Mucosa of stomach (tissue), 1 donor: ENCODE data around the gene USP7.

ENCODE experiments used
- H3K27me3 ChIP-seq: one replicate; pipeline ENCODE4 v1.7.0; 2013; ENCODE audit warnings: mild to moderate bottlenecking, low read length; ENCODE audit not compliant: control insufficient read depth, insufficient read depth
- H3K36me3 ChIP-seq: one replicate; pipeline ENCODE4 v1.7.0; 2013; ENCODE audit warnings: low read length; ENCODE audit not compliant: control insufficient read depth, insufficient read depth
- H3K4me1 ChIP-seq: one replicate; pipeline ENCODE4 v1.7.0; 2013; ENCODE audit warnings: mild to moderate bottlenecking, low read length; ENCODE audit not compliant: control insufficient read depth, insufficient read depth
- H3K4me3 ChIP-seq: one replicate; pipeline ENCODE4 v1.7.0; 2013; ENCODE audit warnings: low read length
- H3K9ac ChIP-seq: one replicate; pipeline ENCODE4 v1.7.0; 2013; ENCODE audit warnings: mild to moderate bottlenecking, low read length, moderate library complexity
- H3K9me3 ChIP-seq: one replicate; pipeline ENCODE4 v1.7.0; 2013; ENCODE audit warnings: mild to moderate bottlenecking, low read length, moderate library complexity; ENCODE audit not compliant: control insufficient read depth
- donor health status: Pancreatic carcinoma.

Gene USP7

GRCh38 chr16:8948069-8948593 is 15.6 kb downstream of the USP7 start:
- peaks cover 82% of the 10 kb centered on the region for H3K4me1 ChIP-seq

GRCh38 chr16:8946544-8946943 is 17.2 kb downstream of the USP7 start:
- Histone ChIP-seq H3K9me3 (no peaks in the 10 kb centered on the region), H3K4me1 (peaks cover 86% of the 10 kb centered on the region), H3K4me3 (no peak overlapping the region), H3K9ac (no peak overlapping the region), H3K36me3 (no peaks in the 10 kb centered on the region), H3K27me3 (no peaks in the 10 kb centered on the region)

More at GRCh38 chr16:8948069-8948593, 15.6 kb downstream of the USP7 start:
- H3K9ac ChIP-seq = no peak overlapping the region
- H3K36me3 ChIP-seq = no peaks in the 10 kb centered on the region
- H3K9me3 ChIP-seq = no peaks in the 10 kb centered on the region
- H3K27me3 ChIP-seq = no peaks in the 10 kb centered on the region
- H3K4me3 ChIP-seq = no peak overlapping the region

DNA sequence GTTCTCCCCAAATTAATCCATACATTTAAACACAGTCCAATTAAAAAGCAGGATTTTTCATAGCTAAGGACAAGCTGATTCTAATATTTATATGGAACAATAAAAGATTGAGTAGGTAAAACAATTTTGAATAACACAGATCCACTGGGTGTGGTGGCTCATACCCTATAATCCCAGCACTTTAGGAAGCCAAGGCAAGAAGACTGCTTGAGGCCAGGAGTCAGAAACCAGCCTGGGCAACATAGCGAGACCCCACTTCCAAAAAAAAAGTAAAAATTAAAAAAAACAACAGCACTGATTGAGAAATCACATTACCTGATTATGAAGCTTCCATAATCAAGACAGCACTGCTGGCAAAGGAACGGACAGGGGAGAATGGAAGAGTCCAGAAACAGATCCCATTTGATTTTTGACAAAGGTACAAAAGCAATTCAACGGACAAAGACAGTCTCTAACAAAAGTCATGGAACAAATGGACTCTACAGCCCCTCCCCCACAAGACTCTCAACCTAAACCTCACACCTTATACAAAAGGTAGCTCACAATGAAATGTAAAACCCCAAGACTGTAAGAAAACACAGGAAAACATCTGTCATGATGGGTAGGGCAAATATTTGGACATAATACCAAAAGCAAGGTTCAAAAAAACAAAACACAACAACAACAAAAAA is 17.9 kb downstream of the USP7 start:
- H3K4me1 ChIP-seq = peaks cover 78% of the 10 kb centered on the region
- H3K36me3 ChIP-seq = no peaks in the 10 kb centered on the region
- no peaks in the 10 kb centered on the region for H3K27me3 ChIP-seq
- no peak overlapping the region for H3K4me3 ChIP-seq
- H3K9ac ChIP-seq = no peak overlapping the region
- no peaks in the 10 kb centered on the region for H3K9me3 ChIP-seq

GRCh38 chr16:8943966-8944759 is 19.5 kb downstream of the USP7 start:
- Histone ChIP-seq H3K27me3 (no peaks in the 10 kb centered on the region), H3K4me3 (no peak overlapping the region), H3K9me3 (no peaks in the 10 kb centered on the region), H3K4me1 (peaks cover 75% of the 10 kb centered on the region), H3K9ac (no peak overlapping the region), H3K36me3 (no peaks in the 10 kb centered on the region)

- Histone ChIP-seq H3K9me3 (no peaks in the 10 kb centered on the region), H3K27me3 (no peaks in the 10 kb centered on the region), H3K9ac (no peak overlapping the region), H3K36me3 (no peaks in the 10 kb centered on the region), H3K4me3 (no peak overlapping the region), H3K4me1 (peaks cover 73% of the 10 kb centered on the region)
Observed at GRCh38 chr16:8943001-8943763, 20.5 kb downstream of the USP7 start.

GRCh38 chr16:8941718-8942344 is 21.9 kb downstream of the USP7 start:
- H3K4me3 ChIP-seq = no peak overlapping the region
- no peaks in the 10 kb centered on the region for H3K27me3 ChIP-seq
- H3K4me1 ChIP-seq = peaks cover 68% of the 10 kb centered on the region
- no peaks in the 10 kb centered on the region for H3K36me3 ChIP-seq
- H3K9ac ChIP-seq = no peak overlapping the region
- no peaks in the 10 kb centered on the region for H3K9me3 ChIP-seq

GRCh38 chr16:8937803-8938202 is 25.9 kb downstream of the USP7 start:
- Histone ChIP-seq H3K36me3 (no peaks in the 10 kb centered on the region), H3K27me3 (no peaks in the 10 kb centered on the region), H3K9ac (no peak overlapping the region), H3K9me3 (no peaks in the 10 kb centered on the region), H3K4me3 (no peak overlapping the region), H3K4me1 (peaks cover 47% of the 10 kb centered on the region)

- Histone ChIP-seq H3K4me1 (peaks cover 35% of the 10 kb centered on the region), H3K27me3 (no peaks in the 10 kb centered on the region), H3K9ac (no peak overlapping the region), H3K9me3 (no peaks in the 10 kb centered on the region), H3K4me3 (no peak overlapping the region), H3K36me3 (no peaks in the 10 kb centered on the region)
Observed at GRCh38 chr16:8936421-8936820, 27.3 kb downstream of the USP7 start.

GRCh38 chr16:8935989-8936388 is 27.7 kb downstream of the USP7 start:
- no peaks in the 10 kb centered on the region for H3K36me3 ChIP-seq
- peaks cover 37% of the 10 kb centered on the region for H3K4me1 ChIP-seq
- no peaks in the 10 kb centered on the region for H3K27me3 ChIP-seq
- no peak overlapping the region for H3K4me3 ChIP-seq
- no peaks in the 10 kb centered on the region for H3K9me3 ChIP-seq
- H3K9ac ChIP-seq = no peak overlapping the region

GRCh38 chr16:8934601-8935000 is 29.1 kb downstream of the USP7 start:
- Histone ChIP-seq H3K4me3 (no peak overlapping the region), H3K36me3 (no peaks in the 10 kb centered on the region), H3K9ac (no peak overlapping the region), H3K27me3 (no peaks in the 10 kb centered on the region), H3K9me3 (no peaks in the 10 kb centered on the region), H3K4me1 (peaks cover 38% of the 10 kb centered on the region)

- no peaks in the 10 kb centered on the region for H3K27me3 ChIP-seq
- no peak overlapping the region for H3K9ac ChIP-seq
- H3K4me3 ChIP-seq = no peak overlapping the region
- peaks cover 37% of the 10 kb centered on the region for H3K4me1 ChIP-seq
- no peaks in the 10 kb centered on the region for H3K36me3 ChIP-seq
- H3K9me3 ChIP-seq = no peaks in the 10 kb centered on the region
Observed at GRCh38 chr16:8931859-8932258, 31.8 kb downstream of the USP7 start.
